HPDE6-E6E7 (cell line): ENCODE data around the gene ICOSLG.
"Not testable (repeated sequence)": the region's sequence is repeated elsewhere in the genome, so short reads cannot be mapped to it uniquely, and the experiment has no call there.

Experiments used
- DNase-seq: peaks from one replicate; pipeline ENCODE4 v3.0.0; 2011; ENCODE audit warnings: missing footprints; ENCODE audit errors: extremely low spot score

Gene ICOSLG

DNA sequence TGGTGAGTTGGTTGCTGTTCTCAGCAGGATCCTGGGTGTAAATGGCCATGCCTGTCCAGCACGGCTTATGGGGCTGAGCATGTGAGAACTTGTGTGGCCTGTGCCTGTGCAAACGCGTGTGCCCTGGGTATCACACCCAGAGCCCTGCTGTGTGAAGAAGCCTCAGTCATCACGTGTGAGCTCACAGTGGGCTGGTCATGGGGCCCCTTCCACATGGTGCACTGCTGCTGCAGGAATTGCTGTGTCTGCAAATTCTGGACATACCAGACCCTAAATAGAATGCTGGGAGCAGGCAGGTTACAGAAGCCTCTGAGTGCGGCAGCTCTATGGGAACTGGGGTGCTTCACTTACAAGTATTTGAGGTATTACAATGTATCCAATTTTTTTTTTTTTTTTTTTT lies 17.4 kb downstream of the ICOSLG start:
- DNase-seq = not testable (repeated sequence)

DNA sequence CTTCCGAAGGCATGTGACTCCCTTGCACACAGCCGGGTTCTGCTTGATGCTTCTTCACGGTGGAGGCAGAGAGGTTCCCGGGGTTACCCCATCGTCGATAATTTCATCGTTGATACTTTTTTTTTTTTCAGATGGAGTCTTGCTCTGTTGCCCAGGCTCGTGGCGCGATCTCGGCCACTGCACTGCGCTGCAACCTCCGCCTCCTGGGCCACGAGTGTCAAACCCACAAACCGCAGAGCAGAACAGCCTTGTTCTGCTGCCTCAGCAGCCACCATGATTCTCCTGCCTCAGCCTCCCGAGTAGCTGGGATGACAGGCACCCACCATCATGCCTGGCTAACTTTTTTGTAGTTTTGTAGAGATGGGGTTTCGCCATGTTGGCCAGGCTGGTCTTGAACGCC lies 20.1 kb downstream of the ICOSLG start:
- not testable (repeated sequence) for DNase-seq

DNA sequence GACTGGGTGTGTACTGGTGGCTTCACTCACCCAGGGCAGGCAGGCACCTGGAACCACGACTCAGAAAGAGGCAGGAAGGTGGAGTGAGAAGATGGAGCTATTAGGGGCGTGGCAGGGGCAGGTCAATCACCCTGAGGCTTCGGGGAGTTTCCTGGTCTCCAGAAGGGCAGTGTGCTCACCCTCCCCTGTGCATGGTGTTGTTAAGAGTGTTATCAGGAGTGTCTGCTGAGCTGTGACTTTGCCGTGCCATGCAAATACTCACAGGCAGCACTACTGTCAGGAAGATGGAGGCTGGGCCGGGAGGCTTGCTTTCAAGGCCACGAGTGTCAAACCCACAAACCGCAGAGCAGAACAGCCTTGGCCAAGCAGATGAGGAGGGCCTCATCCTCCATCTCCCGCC lies 22.3 kb downstream of the ICOSLG start:
- DNase-seq = not testable (repeated sequence)

DNA sequence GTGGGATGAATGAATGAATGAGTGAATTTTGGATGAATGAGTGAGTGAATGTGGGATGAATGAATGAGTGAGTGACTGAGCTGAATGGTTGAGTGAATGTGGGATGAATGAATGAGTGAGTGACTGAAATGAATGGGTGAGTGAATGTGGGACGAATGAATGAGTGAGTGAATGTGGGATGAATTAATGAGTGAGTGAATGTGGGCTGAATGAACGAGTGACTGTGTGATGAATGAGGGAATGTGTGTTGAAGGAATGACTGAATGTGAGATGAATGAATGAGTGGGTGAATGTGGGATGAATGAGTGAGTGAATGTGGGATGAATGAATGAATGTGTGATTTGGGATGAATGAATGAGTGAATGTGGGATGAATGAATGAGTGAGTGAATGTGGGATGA lies 28.8 kb downstream of the ICOSLG start:
- not testable (repeated sequence) for DNase-seq

DNA sequence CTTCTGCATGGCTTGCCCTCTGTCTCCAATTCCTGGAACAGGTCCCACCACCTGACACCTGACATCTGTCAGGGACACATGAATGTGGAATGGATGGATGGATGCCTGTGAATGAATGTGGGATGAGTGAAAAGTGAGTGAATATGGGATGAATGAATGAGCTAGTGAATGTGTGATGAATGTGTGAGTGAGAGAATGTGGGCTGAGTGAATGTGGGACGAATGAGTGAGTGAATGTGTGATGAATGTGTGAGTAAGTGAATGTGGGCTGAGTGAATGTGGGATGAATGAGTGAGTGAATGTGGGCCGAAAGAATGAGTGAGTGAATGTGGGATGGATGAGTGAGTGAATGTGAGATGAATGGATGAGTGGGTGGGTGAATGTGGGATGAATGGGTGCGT lies 29.2 kb downstream of the ICOSLG start:
- not testable (repeated sequence) for DNase-seq

DNA sequence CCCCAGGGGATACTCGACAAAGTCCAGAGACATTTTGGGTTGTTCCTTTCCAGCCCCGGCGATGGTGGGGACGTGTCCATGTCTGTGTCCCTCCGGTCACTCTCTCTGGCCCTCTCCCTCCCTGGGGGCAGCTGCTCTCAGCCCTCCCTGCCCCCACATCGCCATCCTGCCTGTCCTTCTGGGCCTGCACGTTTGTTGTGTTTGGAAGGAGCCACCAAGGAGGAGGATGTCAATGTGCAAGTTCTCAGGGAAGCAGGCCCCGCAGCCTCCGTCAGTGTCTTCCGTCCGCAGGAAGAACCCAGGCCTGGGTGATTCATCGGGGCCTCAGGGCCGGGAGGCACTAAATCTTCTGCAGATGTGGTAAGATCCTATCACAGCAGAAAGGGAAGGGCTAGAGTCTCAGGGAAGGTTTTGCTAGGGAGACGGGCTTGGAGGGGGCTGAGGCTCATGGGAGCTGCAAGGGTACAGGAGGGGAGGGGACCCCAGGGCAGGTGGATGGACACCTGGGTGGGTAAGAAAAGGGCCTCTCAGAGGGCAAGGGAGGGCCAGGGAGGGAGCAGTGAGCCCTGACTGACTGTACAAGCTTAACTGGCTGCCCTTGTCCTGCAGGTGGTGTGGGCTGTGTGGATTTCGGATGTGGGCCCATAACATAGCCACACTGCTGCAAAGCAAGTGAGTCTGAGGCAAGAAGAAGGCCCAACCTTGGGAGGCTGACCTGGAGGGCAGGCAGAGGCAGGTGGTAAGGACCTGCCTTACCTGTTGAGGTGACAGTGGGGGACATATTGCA lies 32.7 kb downstream of the ICOSLG start:
- not testable (repeated sequence) for DNase-seq

DNA sequence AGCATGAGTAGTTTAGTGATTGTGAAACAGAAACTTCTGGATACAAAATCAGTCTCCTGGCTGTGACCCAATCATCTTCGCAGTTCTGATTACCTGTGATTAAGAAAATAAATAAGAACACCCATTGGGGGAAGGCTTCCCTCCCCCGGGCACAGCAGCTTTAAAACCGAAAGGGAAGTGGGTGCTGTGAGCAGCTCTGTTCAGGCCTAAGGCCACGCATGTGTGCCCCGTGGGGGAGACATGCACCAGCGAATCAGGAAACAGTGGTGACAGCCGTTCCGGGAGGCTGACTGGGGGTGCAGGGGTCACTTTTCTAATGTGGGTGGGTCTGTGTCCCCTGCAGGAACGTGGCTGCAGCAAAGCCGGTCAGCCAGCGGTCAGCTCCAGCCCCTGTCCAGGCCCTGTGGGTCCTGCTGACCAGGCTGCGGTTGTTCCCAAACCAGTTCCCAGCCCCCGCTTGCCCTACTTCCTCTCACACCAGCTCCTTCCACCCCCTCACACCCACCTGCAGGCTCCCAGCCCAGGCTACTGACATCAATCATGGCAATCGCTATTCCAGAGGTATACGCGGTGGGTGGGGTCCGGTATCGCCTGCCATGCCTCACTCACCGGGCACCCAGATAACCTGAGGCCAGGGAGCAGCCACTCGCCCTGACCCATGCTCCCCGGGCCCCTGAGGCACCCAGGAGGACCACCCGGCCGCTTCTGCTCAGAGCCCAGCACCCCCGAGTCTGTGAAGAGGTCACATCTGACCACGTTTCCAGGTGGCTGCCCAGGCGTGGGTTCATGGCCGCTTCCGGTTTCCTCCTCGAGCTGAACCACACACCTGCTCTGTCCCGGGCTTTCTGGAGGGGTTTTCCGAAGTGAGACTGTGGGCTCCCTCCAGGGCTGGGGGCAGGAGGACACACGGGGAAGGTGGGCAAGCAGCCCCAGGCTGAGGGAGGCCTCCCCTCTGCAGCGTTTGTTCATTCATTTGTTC lies 33.8 kb downstream of the ICOSLG start:
- not testable (repeated sequence) for DNase-seq

DNA sequence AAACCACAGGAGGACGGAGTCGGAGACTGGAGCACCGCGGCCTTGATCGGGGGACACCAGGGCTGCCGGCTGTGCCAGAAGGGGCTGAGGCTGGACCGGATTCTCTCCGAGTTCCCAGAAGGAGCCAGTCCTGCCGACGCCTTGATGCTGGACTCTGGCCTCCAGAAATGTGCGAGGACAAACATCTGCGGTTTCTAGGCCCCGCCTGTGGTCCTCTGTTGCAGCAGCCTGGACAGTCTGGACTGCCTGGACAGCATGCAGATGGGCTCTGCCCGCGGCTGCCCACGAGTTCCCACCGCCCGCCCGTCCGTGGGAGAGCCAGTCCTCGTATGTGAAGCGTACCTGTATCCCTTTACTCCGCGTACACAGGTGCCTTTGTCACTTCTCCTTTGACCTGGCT lies 34.6 kb downstream of the ICOSLG start:
- DNase-seq = not testable (repeated sequence)

DNA sequence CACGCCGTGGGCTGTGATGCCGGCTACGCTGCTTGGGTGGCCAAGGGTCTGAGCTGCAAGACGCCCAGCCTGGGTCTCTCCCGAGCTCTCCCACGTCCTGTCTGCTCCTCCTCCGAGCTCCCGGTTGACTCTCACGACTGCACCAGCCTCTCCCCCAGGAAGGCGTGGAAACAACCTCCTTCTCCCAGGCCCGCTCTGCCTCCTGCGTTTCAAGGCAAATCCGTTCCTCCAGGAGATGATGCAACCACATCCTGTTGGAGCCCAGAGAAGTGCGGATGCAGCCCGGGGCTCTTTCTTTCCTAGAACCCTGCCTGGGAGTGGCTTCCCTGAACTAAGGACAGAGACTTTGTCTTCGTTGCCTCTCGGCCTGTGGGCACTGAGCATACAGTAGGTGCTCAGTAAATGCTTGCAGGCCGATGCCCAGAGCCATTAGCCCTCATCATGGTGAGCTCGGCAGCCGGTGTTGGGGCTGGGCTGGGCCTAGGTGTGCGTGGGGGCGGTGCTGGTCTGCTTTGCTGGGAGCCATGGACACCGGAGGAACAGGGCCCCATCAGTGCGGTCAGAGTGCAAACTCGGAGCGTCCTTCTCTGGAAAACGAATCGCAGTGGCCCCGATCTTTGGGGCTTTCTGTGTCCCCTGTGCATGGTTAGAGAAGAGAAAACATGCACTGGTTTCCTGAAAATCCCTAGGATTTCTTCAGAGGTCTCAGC lies 38.0 kb downstream of the ICOSLG start:
- DNase-seq = not testable (repeated sequence)

DNA sequence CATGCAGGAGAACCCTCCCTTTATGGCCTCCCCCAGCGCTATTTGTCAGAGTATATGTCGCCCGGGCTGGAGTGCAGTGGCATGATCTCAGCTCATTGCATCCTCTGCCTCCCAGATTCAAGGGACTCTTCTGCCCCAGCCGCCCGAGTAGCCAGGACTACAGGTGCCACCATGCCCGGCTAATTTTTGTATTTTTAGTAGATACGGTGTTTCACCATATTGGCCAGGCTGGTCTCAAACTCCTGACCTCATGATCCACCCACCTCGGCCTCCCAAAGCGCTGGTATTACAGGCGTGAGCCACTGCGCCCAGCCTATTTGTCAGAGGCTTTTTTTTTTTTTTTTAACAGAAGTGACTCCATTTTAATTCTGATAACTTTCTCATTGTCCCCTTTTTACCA lies 40.7 kb downstream of the ICOSLG start:
- DNase-seq = not testable (repeated sequence)

DNA sequence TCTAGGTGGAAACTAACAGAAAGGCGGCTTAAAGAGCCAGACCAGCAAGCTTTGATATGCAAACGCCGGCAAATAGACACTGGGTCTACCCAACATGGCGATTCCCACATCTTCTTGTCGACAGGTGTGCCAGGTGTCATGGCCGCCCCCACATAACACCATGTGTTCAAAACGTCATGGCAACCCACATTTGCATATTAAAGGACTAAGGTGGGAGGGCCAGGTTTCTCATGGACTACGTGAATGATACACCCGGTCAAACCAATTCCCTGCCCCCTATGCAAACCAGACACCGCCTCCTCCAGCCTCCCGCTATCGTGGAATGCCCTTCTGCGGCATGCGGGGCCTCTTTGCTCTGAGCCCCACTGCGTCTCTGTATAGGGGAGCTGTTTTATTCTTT lies 41.3 kb downstream of the ICOSLG start:
- no peak for DNase-seq

DNA sequence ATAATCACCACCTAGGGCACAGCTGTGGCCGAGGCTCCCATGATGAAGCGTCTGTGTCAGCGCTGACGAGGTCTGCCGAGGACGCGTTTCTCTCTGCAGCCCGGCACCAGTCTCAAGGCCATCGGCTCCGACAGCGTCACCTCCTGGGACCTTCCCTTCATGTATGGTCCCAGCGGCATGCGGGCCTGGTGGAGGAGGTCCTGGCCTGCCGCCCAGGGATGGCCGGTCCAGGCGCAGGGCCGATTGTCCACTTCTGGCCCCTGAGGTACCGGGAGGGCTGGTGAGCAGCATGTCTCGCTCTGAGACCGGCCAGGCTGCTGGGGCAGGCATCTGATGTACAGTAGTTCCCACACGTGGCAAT lies 43.6 kb downstream of the ICOSLG start:
- not testable (repeated sequence) for DNase-seq

DNA sequence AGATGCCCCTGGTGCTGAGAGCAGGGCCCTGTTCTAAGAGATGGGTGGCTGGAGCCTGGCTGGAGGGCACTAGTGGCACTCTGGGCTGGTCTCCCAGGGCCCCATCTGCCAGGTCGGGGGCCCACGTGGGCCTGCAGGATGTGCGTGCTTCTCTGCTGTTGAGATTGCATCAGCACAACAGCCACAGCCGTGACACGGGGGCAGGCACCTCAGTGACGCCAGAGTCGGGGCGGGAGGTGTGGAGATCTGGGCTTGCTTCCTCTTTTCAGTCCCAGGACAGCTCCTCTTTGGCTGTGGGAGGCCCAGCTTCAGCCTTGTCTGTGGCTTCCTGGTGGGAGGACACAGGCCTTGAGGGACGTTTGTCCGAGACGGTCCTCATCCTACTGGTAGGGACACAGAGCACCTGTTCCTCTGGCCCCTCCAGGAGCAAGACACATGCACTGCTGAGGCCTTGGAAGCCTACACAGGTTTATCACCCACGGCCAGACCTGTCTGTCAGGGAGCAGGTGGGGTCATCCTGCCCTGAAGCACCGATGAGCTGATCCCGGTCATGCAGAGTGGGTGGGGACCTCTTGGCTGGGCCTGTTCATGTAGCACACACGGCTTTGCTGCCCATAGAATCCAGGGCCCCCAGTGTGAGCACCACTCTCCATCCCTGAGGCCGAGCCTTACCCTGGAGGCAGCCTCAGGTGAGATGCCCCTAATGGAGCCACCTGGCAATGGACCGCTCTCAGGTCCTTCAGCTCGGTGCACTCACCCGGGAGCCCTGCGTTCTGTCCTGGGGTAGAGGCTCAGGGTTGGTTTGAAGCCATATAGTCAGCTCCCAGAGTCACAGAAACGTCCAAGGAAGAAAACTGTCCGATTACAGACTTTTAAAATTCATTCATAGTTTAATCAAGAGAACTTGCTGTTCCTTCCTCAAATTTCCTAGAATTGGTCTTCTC lies 44.3 kb downstream of the ICOSLG start:
- not testable (repeated sequence) for DNase-seq

DNA sequence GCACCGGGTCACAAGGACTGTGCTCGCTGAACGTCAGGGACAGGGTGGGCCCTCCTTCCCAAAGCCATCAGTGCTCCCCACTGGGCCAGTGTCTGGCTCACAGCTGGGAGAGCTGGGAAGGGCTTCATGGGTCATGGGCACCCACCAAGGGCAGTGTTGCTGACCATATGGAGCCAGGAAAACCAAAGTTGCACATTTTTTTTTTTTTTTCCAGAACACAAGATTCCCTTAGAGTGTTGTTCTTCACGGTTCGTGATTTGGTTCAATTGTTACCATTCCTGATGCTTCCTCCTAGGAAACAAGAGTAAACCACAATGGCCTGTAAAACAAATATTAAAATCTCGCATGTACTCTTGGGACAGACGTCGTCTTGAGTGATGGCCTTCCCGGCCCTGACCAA lies 45.9 kb downstream of the ICOSLG start:
- DNase-seq = not testable (repeated sequence)

DNA sequence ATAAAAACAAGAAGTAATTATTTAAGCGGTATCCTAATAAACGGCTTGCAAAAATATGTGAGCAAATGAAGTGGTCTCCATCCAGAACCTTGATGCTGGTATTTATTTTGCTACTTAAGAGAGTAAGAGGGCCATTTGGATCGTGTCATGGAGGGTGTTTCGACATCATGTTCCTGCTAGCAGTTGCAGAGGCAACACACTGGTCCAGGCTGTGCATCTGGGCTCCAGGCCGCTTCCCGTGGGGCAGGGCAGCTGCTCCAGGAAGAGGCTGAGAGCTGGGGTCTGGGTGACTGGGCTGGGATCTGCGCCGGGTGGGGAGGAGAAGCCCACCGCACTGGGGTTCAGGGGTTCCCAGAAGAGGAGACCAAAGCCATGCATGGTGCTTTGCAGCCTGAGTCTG lies 46.3 kb downstream of the ICOSLG start:
- DNase-seq = not testable (repeated sequence)

DNA sequence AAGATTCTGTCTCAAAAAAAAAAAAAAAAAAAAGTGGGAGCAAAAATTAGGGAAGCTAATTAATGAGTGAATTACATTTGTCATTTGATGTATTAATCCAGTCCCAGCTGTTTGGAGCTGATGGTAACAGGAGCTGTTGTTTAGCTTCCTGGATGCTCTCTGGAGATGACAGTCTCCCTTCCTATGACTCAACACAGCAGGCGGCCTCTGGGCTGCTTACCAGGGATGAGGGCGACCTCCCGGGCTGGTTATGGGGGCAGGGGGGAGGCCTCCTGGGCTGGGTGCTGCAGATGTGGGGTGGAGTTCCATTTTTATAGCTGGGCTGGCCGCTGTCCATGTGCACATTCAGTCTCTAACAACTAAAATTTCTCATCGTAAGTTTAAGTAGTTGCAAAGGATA lies 47.6 kb downstream of the ICOSLG start:
- DNase-seq = not testable (repeated sequence)

DNA sequence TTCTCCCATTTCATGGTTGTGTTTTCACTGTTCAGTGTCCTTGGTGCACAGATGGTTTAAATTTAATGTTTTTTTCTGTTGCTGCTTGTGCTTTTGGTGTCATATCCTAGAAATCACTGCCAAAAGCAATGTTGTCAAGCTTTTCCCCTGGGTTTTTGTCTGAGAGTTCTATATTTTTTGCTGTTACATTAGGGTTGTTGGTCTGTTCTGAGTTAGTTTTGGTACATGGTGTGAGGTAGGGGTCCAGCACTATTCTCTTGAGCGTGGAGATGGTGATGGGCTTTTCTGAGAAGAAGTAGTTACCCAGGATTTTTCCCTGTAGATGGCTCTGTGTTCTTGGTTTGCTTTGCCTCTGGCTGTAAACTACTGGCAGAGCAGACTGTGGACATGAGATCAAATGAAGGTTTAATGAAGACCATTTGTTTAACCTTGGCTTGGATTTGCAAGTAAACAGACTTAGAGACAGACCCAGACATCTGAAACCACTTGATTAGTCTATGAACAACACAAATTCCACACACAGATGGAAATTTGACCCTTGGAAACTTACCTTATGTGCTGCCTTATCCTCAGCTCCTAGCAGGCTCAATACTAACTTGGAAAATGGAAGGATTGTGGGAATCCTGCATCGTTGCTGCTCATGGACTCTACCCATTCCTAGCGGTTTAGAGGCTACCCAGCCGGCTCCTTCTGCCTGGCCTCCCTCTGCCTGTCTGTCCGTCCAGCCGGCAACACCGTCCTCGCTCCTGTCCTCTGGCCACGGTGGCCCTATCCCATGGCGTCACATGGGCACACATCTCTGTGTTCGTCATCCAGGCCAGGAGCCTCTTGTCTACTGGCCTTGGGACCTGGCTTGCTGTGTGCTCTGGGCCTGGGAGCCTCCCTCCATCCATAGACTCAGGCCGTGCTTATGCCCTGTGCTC lies 50.1 kb downstream of the ICOSLG start:
- DNase-seq = not testable (repeated sequence)

DNA sequence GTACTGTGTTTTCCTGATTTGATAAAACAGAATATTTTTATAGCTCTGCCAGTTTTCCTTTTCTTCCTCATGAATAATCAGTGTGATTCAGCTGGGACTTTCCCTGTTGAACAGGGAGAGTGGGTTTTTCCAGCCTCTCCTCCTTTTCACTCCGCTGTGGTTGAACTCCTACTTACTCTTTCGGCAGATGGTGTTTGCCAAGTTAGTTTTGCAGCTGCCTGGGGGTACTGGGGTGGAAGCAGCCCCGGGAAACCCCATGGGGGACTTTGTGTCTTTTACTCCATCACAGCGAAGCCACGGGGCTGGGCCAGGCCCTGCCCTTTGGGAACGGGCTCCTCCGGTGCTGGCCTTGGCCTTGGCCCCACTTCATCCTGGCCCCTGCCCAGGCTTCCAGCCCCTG lies 55.9 kb downstream of the ICOSLG start:
- not testable (repeated sequence) for DNase-seq

DNA sequence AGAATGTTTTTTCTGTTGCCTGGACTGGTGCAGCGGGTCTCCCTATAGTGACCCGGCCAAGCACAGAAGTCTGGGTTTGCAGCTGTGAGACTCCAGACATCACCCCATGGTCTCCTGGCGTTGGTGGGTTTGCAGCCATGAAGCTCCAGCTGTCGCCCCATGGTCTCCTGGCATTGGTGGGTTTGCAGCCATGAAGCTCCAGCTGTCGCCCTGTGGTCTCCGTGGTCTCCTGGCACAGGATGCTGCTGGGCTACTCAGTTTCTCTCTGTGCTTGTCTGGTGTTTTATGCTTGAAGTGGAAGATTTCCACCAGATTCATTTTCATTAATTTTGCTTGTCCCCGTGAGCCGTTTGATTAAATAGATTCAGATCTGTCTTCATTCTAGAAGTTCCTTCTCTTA lies 58.5 kb downstream of the ICOSLG start:
- not testable (repeated sequence) for DNase-seq

DNA sequence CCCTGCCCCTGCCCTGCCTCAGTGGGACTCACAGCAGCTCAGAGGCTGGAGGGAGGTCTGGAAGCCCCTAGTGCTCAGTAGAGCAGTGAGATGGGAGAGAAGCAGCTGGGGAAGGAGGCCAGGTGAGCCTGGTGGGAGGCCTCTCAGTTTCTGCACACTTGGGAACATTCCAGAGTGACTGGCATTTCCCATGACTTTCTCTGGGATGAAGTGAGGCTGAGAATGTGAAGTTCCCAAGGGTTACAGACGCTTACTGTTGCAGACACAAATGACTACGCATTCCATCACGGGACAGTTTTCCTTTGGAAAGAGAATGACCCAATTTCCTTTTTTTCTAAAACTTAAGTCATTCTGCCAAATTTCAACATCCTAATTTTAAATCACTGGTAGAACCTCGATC lies 59.2 kb downstream of the ICOSLG start:
- not testable (repeated sequence) for DNase-seq
